Central memory CD8-positive, alpha-beta T cell (primary cell): ENCODE measurements around the gene GALM.

ENCODE experiments used
- ATAC-seq: fragments of 150-1000 bp; cut with Tn5 transposase; replicated peaks from 2 replicates; pipeline ENCODE4 v1.10.0; 2022; ENCODE audit warnings: mild to moderate bottlenecking, moderate FRiP score, moderate number of reproducible peaks; ENCODE audit not compliant: poor library complexity, severe bottlenecking; ENCODE audit errors: extremely low read depth
- DNase-seq, 2 donors: peaks; one replicate each; pipeline ENCODE4 v3.0.0; 2021; ENCODE audit warnings: low spot score in 2 of 2
- H3K27ac Mint-ChIP-seq: one replicate; pipeline ENCODE4 v1.8.0; 2022; ENCODE audit warnings: low read depth, mild to moderate bottlenecking, moderate library complexity, mixed read lengths
- H3K27me3 Mint-ChIP-seq: one replicate; pipeline ENCODE4 v1.8.0; 2022; ENCODE audit warnings: mixed read lengths
- H3K36me3 Mint-ChIP-seq: one replicate; pipeline ENCODE4 v1.8.0; 2022; ENCODE audit warnings: mild to moderate bottlenecking, moderate library complexity, mixed read lengths; ENCODE audit not compliant: insufficient read depth
- H3K4me1 Mint-ChIP-seq: one replicate; pipeline ENCODE4 v1.8.0; 2022; ENCODE audit warnings: mixed read lengths
- H3K4me3 Mint-ChIP-seq: one replicate; pipeline ENCODE4 v1.8.0; 2022; ENCODE audit warnings: mild to moderate bottlenecking, moderate library complexity, mixed read lengths
- H3K9me3 Mint-ChIP-seq: one replicate; pipeline ENCODE4 v1.8.0; 2022; ENCODE audit warnings: mixed read lengths

Gene GALM

GRCh38 chr2:38653715-38654527 lies 12.0 kb upstream of the GALM start:
- H3K4me3 Mint-ChIP-seq, result peak overlapping the region; percentile 43
- H3K4me1 Mint-ChIP-seq, result peaks cover 36% of the 10 kb centered on the region
- H3K27ac Mint-ChIP-seq, result peak overlapping the region; percentile 84
- no peaks in the 10 kb centered on the region for H3K9me3 Mint-ChIP-seq
- no peaks in the 10 kb centered on the region for H3K27me3 Mint-ChIP-seq
- peak in 1 of 2 donors; percentile 30 for DNase-seq
- peak; percentile 80 for ATAC-seq
- H3K36me3 Mint-ChIP-seq, result peaks cover 7% of the 10 kb centered on the region

- ATAC-seq (no peak), DNase-seq (no peak)
- Mint-ChIP-seq H3K4me3 (no peak overlapping the region), H3K27ac (peak overlapping the region; percentile 84), H3K27me3 (no peaks in the 10 kb centered on the region), H3K36me3 (peaks cover 7% of the 10 kb centered on the region), H3K9me3 (no peaks in the 10 kb centered on the region), H3K4me1 (peaks cover 40% of the 10 kb centered on the region)
Measured at GRCh38 chr2:38654528-38655381, 11.2 kb upstream of the GALM start.

GRCh38 chr2:38655441-38655840 lies 10.5 kb upstream of the GALM start:
- Mint-ChIP-seq H3K36me3 (peaks cover 7% of the 10 kb centered on the region), H3K27me3 (no peaks in the 10 kb centered on the region), H3K4me3 (no peak overlapping the region), H3K9me3 (no peaks in the 10 kb centered on the region), H3K4me1 (peaks cover 40% of the 10 kb centered on the region), H3K27ac (peak overlapping the region; percentile 84)
- ATAC-seq (no peak), DNase-seq (no peak)

GRCh38 chr2:38656866-38657480 lies 8.9 kb upstream of the GALM start:
- peaks cover 7% of the 10 kb centered on the region for H3K36me3 Mint-ChIP-seq
- no peak overlapping the region for H3K4me3 Mint-ChIP-seq
- H3K27me3 Mint-ChIP-seq, result no peaks in the 10 kb centered on the region
- ATAC-seq (no peak), DNase-seq (no peak)
- H3K4me1 Mint-ChIP-seq, result peaks cover 40% of the 10 kb centered on the region
- H3K27ac Mint-ChIP-seq, result no peak overlapping the region
- no peaks in the 10 kb centered on the region for H3K9me3 Mint-ChIP-seq

DNA sequence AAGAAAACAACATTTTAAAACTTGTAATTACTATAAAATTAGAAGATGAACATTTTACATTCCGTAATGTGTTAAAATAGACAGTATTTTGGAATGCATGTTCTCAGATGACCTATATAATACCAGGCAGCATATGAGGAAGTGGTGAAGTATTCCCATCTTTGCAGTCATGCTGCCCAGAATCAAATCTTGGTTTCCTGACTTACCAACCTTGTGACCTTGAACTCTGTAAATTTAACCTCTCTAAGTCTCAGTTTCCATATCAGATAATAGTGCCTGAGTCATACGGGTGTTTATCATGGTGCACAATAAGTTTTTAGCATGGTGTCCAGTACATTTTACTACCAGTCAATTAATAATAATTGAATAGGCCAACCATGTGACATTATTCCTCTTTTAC lies 7.3 kb upstream of the GALM start:
- no peaks in the 10 kb centered on the region for H3K27me3 Mint-ChIP-seq
- no peak for ATAC-seq

GRCh38 chr2:38659115-38659514 lies 6.8 kb upstream of the GALM start:
- Mint-ChIP-seq H3K36me3 (peaks cover 6% of the 10 kb centered on the region), H3K4me1 (peaks cover 33% of the 10 kb centered on the region), H3K9me3 (no peaks in the 10 kb centered on the region), H3K27ac (no peak overlapping the region), H3K4me3 (no peak overlapping the region), H3K27me3 (no peaks in the 10 kb centered on the region)
- ATAC-seq (no peak), DNase-seq (no peak)

More for the DNA sequence above, 7.3 kb upstream of the GALM start:
- Mint-ChIP-seq H3K4me3 (no peak overlapping the region), H3K27ac (no peak overlapping the region), H3K36me3 (peaks cover 7% of the 10 kb centered on the region), H3K9me3 (no peaks in the 10 kb centered on the region), H3K4me1 (peaks cover 33% of the 10 kb centered on the region)
- DNase-seq, result no peak

- no peaks in the 10 kb centered on the region for H3K9me3 Mint-ChIP-seq
- H3K27ac Mint-ChIP-seq, result no peak overlapping the region
- no peak for DNase-seq
Measured at GRCh38 chr2:38660282-38660681, 5.6 kb upstream of the GALM start.

DNA sequence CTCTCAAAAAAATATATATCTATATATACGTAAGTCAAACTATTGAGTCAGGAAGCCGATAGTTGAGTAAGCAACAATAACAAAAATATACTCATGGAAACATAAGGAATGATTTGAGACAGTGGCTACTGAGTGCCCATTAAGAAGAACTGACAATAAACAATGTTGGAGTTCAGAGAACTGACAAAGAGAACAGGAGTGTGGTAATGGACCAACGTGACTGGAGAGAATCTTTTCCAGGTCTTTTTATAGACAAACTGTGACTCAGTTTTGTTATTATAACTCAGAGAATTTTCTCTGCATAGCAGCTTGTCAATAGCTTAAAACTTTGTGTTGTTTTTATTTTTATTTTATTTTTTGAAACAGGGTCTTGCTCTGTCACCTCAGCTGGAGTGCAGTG lies 4.6 kb upstream of the GALM start:
- no peaks in the 10 kb centered on the region for H3K27me3 Mint-ChIP-seq
- ATAC-seq (no peak), DNase-seq (no peak)
- H3K27ac Mint-ChIP-seq, result no peak overlapping the region
- peaks cover 33% of the 10 kb centered on the region for H3K4me1 Mint-ChIP-seq
- no peaks in the 10 kb centered on the region for H3K9me3 Mint-ChIP-seq
- H3K4me3 Mint-ChIP-seq, result no peak overlapping the region
- H3K36me3 Mint-ChIP-seq, result peaks cover 7% of the 10 kb centered on the region

More at GRCh38 chr2:38660282-38660681, 5.6 kb upstream of the GALM start:
- no peak overlapping the region for H3K4me3 Mint-ChIP-seq
- no peak for ATAC-seq
- peaks cover 4% of the 10 kb centered on the region for H3K36me3 Mint-ChIP-seq
- no peaks in the 10 kb centered on the region for H3K27me3 Mint-ChIP-seq
- H3K4me1 Mint-ChIP-seq, result peaks cover 33% of the 10 kb centered on the region

DNA sequence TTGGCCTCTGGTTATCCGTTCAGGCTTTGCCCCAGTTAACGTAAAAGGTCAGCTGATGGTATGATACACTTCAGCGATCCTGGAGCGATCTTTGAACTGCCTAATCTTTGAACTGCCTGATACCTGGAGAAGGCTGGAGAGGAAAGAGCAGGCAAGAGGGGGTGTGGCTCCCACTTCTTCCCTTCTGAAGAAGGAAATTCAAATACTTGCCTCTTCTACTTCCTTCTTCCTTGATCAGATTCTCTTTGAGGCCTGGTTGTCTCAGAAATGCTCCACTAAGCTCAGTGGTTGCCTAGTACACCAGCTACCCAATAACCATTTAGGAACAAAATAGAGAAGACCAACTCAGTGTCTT lies 619 bp downstream of the GALM start:
- peaks cover 21% of the 10 kb centered on the region for H3K36me3 Mint-ChIP-seq
- peak; percentile 42 for ATAC-seq
- H3K4me1 Mint-ChIP-seq, result peaks cover 73% of the 10 kb centered on the region
- no peak for DNase-seq
- H3K9me3 Mint-ChIP-seq, result no peaks in the 10 kb centered on the region
- H3K27me3 Mint-ChIP-seq, result no peaks in the 10 kb centered on the region
- H3K27ac Mint-ChIP-seq, result peak overlapping the region; percentile 96
- H3K4me3 Mint-ChIP-seq, result peak overlapping the region; percentile 87

- Mint-ChIP-seq H3K9me3 (no peaks in the 10 kb centered on the region), H3K4me1 (peaks cover 81% of the 10 kb centered on the region), H3K27ac (peak overlapping the region; percentile 96), H3K36me3 (peaks cover 25% of the 10 kb centered on the region), H3K4me3 (peak overlapping the region; percentile 87), H3K27me3 (no peaks in the 10 kb centered on the region)
- no peak for ATAC-seq
- DNase-seq, result no peak
Measured at GRCh38 chr2:38668092-38668491, 2.2 kb downstream of the GALM start.

- Mint-ChIP-seq H3K4me3 (peak overlapping the region; percentile 87), H3K4me1 (peaks cover 79% of the 10 kb centered on the region), H3K9me3 (no peaks in the 10 kb centered on the region), H3K27me3 (no peaks in the 10 kb centered on the region), H3K36me3 (peaks cover 25% of the 10 kb centered on the region), H3K27ac (peak overlapping the region; percentile 96)
- ATAC-seq (no peak), DNase-seq (no peak)
Measured at GRCh38 chr2:38668779-38669479, 3.0 kb downstream of the GALM start.

GRCh38 chr2:38671303-38671702 lies 5.4 kb downstream of the GALM start:
- Mint-ChIP-seq H3K4me1 (peaks cover 60% of the 10 kb centered on the region), H3K36me3 (peaks cover 30% of the 10 kb centered on the region), H3K4me3 (peak overlapping the region; percentile 87), H3K27ac (peak overlapping the region; percentile 83), H3K27me3 (no peaks in the 10 kb centered on the region), H3K9me3 (no peaks in the 10 kb centered on the region)
- DNase-seq (no peak), ATAC-seq (no peak)
